Measurements from ENCODE around the gene TBC1D21.

TBC1D21 gene

DNA sequence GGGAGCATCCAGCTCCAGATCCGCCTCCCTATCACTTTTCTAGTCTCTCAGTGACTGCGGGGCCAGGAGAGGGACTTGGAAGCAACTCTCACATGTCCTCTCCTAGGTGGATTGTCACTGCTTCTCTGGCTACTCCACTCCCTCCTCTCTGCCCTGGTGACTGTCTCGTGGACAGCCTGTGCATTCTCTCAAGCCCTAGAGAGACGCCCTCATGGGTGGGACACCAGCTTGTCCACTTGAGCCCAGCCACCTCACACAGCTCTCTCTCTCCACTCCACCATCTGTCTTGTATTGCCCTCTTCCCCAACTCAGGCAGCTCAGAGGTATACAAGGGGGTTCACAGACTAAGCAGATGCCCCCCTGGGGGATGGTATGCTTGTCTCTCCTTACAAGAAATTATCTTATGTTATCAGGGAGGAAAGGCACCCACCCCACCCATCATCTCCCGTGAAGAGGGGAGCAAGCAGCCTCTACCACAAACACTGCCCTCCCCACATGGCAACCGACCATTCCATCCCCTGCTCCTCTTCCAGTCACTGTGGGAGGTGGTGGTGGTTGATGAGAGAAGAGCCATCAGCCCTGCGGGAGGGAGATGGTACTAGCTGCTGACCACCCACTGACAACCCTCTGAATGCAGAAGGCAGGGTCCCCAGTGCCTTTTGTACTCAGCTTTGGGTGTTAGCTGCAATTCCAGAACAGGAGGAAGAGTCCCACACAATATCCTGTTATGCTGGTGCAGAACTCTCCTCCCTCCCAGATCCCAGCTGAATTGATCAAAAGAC, 37.3 kb downstream of the TBC1D21 start (continued):
- TF ChIP-seq, protein P1, sequence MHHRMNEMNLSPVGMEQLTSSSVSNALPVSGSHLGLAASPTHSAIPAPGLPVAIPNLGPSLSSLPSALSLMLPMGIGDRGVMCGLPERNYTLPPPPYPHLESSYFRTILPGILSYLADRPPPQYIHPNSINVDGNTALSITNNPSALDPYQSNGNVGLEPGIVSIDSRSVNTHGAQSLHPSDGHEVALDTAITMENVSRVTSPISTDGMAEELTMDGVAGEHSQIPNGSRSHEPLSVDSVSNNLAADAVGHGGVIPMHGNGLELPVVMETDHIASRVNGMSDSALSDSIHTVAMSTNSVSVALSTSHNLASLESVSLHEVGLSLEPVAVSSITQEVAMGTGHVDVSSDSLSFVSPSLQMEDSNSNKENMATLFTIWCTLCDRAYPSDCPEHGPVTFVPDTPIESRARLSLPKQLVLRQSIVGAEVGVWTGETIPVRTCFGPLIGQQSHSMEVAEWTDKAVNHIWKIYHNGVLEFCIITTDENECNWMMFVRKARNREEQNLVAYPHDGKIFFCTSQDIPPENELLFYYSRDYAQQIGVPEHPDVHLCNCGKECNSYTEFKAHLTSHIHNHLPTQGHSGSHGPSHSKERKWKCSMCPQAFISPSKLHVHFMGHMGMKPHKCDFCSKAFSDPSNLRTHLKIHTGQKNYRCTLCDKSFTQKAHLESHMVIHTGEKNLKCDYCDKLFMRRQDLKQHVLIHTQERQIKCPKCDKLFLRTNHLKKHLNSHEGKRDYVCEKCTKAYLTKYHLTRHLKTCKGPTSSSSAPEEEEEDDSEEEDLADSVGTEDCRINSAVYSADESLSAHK (tag by site-specific recombination; IDR thresholded peaks at IDR 0.05): no peak

DNA sequence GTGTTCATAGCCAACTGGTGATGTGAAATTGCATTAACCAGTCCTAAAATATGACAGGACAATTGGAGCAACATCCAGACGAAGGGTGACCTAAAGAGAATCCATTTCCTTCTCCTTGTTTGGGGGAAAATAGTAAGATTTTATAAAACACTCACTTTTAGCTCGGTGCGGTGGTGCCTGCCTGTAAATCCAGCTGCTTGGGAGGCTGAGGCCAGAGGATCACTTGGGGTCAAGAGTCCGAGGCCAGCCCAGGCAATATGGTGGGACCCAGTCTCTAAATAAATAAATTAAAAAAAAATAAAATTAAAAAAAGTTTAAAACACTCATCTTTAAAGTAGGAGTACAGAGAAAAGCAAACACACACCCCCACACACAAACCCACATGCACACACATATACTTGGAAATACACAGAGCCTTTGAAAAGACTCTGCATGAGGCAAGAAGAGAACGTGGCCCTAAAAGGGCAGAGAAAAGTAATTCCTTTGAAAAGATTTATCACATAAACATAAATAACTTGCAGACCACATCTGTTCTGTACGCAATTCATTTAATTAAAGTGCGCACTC, 38.7 kb downstream of the TBC1D21 start:
- Histone ChIP-seq H3K9me3 (ENCODE audit: control insufficient read depth, insufficient read depth, low read depth, low read length) (no peaks in the 10 kb centered on the region), H3K36me3 (ENCODE audit: control insufficient read depth in 2 of 2, insufficient read depth in 1 of 2, low read length in 2 of 2) (peaks cover 0 to 3% of the 10 kb centered on the region in 2 experiments; a peak in 1 of 3 replicates), H3K4me3 (ENCODE audit: low read depth, low read length) (no peak overlapping the region), H3K27ac (ENCODE audit: extremely low read depth, low read depth, low read length) (no peak overlapping the region), H3K4me1 (ENCODE audit: control insufficient read depth, insufficient read depth, low read length) (no peaks in the 10 kb centered on the region)
- POLR2A ChIA-PET: no interaction called here
- CTCF ChIA-PET: interaction anchor here (1.1 to 9.4 kb wide), 5 partner anchors 13 to 52 kb away, joined by 3 to 88 read pairs (median 6); partner anchors contain the start of gene TBC1D21
- TF ChIP-seq, protein P2, sequence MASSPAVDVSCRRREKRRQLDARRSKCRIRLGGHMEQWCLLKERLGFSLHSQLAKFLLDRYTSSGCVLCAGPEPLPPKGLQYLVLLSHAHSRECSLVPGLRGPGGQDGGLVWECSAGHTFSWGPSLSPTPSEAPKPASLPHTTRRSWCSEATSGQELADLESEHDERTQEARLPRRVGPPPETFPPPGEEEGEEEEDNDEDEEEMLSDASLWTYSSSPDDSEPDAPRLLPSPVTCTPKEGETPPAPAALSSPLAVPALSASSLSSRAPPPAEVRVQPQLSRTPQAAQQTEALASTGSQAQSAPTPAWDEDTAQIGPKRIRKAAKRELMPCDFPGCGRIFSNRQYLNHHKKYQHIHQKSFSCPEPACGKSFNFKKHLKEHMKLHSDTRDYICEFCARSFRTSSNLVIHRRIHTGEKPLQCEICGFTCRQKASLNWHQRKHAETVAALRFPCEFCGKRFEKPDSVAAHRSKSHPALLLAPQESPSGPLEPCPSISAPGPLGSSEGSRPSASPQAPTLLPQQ (tag by site-specific recombination; IDR thresholded peaks at IDR 0.05): no peak
- TF ChIP-seq ZFHX2 (tag by site-specific recombination; conservative IDR thresholded peaks at IDR 0.05): peak; percentile 60
- TF ChIP-seq EGR2 (tag by site-specific recombination; IDR thresholded peaks at IDR 0.05; ENCODE audit: low read depth): peak; percentile 77; the same call in 1 of the 2 replicates

DNA sequence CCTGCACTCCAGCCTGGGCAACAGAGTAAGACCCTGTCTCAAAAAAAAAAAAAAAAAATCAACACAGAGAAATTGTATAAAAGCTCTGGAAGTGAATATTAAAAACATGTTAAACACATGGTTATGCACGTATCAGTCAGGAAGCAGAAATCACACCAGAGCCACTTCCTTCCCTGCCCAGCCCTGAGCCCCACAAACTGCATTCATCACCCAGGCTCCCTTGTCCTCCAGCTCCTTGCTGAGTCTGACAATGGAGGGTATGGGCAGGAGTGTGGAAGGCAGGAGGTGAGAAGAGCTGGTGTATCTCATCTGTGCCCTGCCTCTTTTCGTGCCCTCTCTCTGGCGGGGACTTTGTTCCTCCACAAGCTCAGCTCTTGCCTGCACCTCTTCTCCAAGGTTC, 40.8 kb downstream of the TBC1D21 start:
- Histone ChIP-seq H3K4me3 (ENCODE audit: low read depth, low read length) (no peak overlapping the region), H3K9me3 (ENCODE audit: control insufficient read depth, insufficient read depth, low read depth, low read length) (no peaks in the 10 kb centered on the region), H3K4me1 (ENCODE audit: control insufficient read depth, insufficient read depth, low read length) (no peaks in the 10 kb centered on the region), H3K27ac (ENCODE audit: extremely low read depth, low read depth, low read length) (no peak overlapping the region), H3K36me3 (ENCODE audit: control insufficient read depth in 2 of 2, insufficient read depth in 1 of 2, low read length in 2 of 2) (peaks cover 4 to 11% of the 10 kb centered on the region in 2 experiments; a peak in 2 of 3 replicates)
- TF ChIP-seq ZNF658 (tag by site-specific recombination; IDR thresholded peaks at IDR 0.05) (no peak), ZNF626 (tag by site-specific recombination; IDR thresholded peaks at IDR 0.05) (no peak)
- TF ChIP-seq, protein P3, sequence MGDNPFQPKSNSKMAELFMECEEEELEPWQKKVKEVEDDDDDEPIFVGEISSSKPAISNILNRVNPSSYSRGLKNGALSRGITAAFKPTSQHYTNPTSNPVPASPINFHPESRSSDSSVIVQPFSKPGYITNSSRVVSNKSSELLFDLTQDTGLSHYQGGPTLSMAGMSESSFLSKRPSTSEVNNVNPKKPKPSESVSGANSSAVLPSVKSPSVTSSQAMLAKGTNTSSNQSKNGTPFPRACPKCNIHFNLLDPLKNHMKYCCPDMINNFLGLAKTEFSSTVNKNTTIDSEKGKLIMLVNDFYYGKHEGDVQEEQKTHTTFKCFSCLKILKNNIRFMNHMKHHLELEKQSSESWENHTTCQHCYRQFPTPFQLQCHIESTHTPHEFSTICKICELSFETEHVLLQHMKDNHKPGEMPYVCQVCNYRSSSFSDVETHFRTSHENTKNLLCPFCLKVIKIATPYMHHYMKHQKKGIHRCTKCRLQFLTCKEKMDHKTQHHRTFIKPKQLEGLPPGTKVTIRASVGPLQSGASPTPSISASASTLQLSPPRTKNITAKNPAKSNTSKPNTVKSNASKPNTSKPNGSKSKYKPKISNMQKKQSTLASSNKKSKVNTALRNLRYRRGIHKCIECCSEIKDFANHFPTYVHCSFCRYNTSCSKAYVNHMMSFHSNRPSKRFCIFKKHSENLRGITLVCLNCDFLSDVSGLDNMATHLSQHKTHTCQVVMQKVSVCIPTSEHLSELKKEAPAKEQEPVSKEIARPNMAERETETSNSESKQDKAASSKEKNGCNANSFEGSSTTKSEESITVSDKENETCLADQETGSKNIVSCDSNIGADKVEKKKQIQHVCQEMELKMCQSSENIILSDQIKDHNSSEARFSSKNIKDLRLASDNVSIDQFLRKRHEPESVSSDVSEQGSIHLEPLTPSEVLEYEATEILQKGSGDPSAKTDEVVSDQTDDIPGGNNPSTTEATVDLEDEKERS (tag by site-specific recombination; IDR thresholded peaks at IDR 0.05): no peak
- CTCF ChIA-PET: interaction anchor here (0.6 to 9.4 kb wide), 7 partner anchors 10 to 801 kb away, joined by 3 to 88 read pairs (median 5); partner anchors contain the start of gene TBC1D21
- POLR2A ChIA-PET: interaction anchor here (0.7 to 1.1 kb wide), 2 partner anchors 11 to 22 kb away, joined by 3 read pairs; no protein-coding TSS in a partner anchor

DNA sequence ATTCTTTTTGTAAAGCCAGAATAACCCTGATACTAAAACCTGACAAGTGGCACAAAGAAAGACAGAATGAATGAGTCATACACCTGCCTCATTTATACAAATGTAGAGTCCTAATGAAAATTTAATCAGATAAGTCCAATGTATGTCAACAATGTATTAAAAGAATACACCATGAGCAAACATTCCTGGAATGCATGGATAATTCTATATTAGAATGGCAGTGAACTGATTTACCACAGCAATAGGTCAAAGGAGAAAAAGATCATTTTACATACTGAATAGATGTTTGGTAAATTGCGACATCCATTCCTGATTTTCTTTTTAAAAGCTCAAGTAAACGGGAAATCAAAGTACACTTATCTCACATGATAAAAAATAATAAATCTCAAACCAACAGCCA, 41.7 kb downstream of the TBC1D21 start:
- Histone ChIP-seq H3K4me3 (ENCODE audit: low read depth, low read length) (no peak overlapping the region), H3K27ac (ENCODE audit: extremely low read depth, low read depth, low read length) (no peak overlapping the region), H3K36me3 (ENCODE audit: control insufficient read depth in 2 of 2, insufficient read depth in 1 of 2, low read length in 2 of 2) (peaks cover 4 to 15% of the 10 kb centered on the region in 2 experiments; a peak in 2 of 3 replicates), H3K9me3 (ENCODE audit: control insufficient read depth, insufficient read depth, low read depth, low read length) (no peaks in the 10 kb centered on the region), H3K4me1 (ENCODE audit: control insufficient read depth, insufficient read depth, low read length) (no peaks in the 10 kb centered on the region)
- POLR2A ChIA-PET: interaction anchor here (0.6 to 1.2 kb wide), 4 partner anchors 11 to 605 kb away, joined by 3 to 10 read pairs (median 4); partner anchors contain the start of gene LOXL1
- CTCF ChIA-PET: interaction anchor here (0.7 to 1.9 kb wide), 8 partner anchors 9 to 300 kb away, joined by 3 to 9 read pairs (median 3); no protein-coding TSS in a partner anchor
- TF ChIP-seq, protein P4, sequence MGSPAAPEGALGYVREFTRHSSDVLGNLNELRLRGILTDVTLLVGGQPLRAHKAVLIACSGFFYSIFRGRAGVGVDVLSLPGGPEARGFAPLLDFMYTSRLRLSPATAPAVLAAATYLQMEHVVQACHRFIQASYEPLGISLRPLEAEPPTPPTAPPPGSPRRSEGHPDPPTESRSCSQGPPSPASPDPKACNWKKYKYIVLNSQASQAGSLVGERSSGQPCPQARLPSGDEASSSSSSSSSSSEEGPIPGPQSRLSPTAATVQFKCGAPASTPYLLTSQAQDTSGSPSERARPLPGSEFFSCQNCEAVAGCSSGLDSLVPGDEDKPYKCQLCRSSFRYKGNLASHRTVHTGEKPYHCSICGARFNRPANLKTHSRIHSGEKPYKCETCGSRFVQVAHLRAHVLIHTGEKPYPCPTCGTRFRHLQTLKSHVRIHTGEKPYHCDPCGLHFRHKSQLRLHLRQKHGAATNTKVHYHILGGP (tag by site-specific recombination; IDR thresholded peaks at IDR 0.05): peak; percentile 84
- TF ChIP-seq ZNF132 (tag by site-specific recombination; IDR thresholded peaks at IDR 0.05; ENCODE audit: borderline replicate concordance): no peak
- no peak for TF ChIP-seq GLI2 (tag by site-specific recombination; IDR thresholded peaks at IDR 0.05; ENCODE audit: borderline replicate concordance, low read depth)
- TF ChIP-seq SP7 (tag by site-specific recombination; IDR thresholded peaks at IDR 0.05): peak; percentile 56; the same call in 1 of the 2 replicates
- TF ChIP-seq ZNF133 (tag by site-specific recombination; IDR thresholded peaks at IDR 0.05): no peak
- no peak for TF ChIP-seq ZEB2 (tag by site-specific recombination; IDR thresholded peaks at IDR 0.05)
- no peak for TF ChIP-seq ZBTB8A (tag by site-specific recombination; IDR thresholded peaks at IDR 0.05)
- TF ChIP-seq WT1 (tag by site-specific recombination; IDR thresholded peaks at IDR 0.05): no peak
- TF ChIP-seq SP3 (tag by site-specific recombination; IDR thresholded peaks at IDR 0.05): no peak
- TF ChIP-seq ZNF174 (tag by site-specific recombination; IDR thresholded peaks at IDR 0.05): no peak
- TF ChIP-seq KLF8 (tag by site-specific recombination; IDR thresholded peaks at IDR 0.05): 0 out of 2 replicates have a peak, but pooled peaks have one; percentile 30
- TF ChIP-seq ZNF660 (tag by site-specific recombination; IDR thresholded peaks at IDR 0.05): no peak

Measured in HEK293 (cell line).